Subcutaneous abdominal adipose tissue (tissue), 5 donors: Measurements from ENCODE around the gene RRN3.
"Not testable (repeated sequence)": the region's sequence is repeated elsewhere in the genome, so short reads cannot be mapped to it uniquely, and the experiment has no call there.

Experiments used
- H3K27ac ChIP-seq: one replicate; pipeline ENCODE4 v1.7.0; 2013; ENCODE audit warnings: low read depth, mild to moderate bottlenecking, inconsistent platforms, low read length, moderate library complexity
- H3K27me3 ChIP-seq, 5 donors: one replicate each; pipeline ENCODE4 v1.7.0; 2013; ENCODE audit warnings: low read length in 5 of 5, inconsistent platforms in 1 of 5; ENCODE audit not compliant: control insufficient read depth in 5 of 5, insufficient read depth in 4 of 5
- H3K36me3 ChIP-seq, 5 donors: one replicate each; pipeline ENCODE4 v1.7.0; 2013; ENCODE audit warnings: low read length in 5 of 5; ENCODE audit not compliant: control insufficient read depth in 5 of 5, insufficient read depth in 5 of 5
- H3K4me1 ChIP-seq, 5 donors: one replicate each; pipeline ENCODE4 v1.7.0; 2013; ENCODE audit warnings: low read length in 5 of 5, mild to moderate bottlenecking in 3 of 5, moderate library complexity in 1 of 5; ENCODE audit not compliant: control insufficient read depth in 5 of 5, insufficient read depth in 5 of 5
- H3K4me3 ChIP-seq, 5 donors: one replicate each; pipeline ENCODE4 v1.7.0; 2013; ENCODE audit warnings: low read length in 5 of 5, low read depth in 1 of 5
- H3K9ac ChIP-seq, 5 donors: one replicate each; pipeline ENCODE4 v1.7.0; 2013; ENCODE audit warnings: low read length in 5 of 5, mild to moderate bottlenecking in 4 of 5, moderate library complexity in 3 of 5
- H3K9me3 ChIP-seq, 5 donors: one replicate each; pipeline ENCODE4 v1.7.0; 2013; ENCODE audit warnings: low read length in 5 of 5; ENCODE audit not compliant: control insufficient read depth in 5 of 5
- donor health status: healthy.
- donor health status: healthy.
- donor health status: healthy.
- donor health status: healthy.
- donor health status: healthy.

The RRN3 gene

DNA sequence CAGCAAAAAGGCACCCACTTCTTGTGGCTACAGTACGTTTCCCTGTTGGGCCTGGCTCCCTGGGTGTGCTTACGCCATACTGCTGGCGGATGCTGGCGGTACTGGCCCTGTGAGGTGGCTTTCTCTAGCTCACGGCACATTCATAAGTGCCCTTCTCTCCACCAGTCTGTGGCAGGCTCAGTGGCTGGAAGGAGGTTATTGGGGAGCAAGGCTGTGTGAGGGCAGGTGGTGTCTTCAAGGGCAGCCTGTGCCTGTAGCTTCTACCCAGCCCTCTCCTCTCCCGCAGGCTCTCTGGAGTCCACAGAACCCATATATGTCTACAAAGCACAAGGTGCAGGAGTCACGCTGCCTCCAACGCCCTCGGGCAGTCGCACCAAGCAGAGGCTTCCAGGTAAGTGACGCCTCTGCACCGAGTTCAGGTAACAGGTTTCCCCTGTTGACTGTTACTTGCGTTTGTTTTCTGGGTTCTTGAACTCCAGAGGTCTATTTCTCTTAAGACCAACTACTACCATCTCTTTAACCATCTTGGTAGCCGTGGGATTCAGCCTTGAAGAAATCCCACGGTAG lies 58.8 kb downstream of the RRN3 start:
- no peak overlapping the region for H3K4me3 ChIP-seq
- H3K27ac ChIP-seq: peak overlapping the region; percentile 33
- peaks cover 13 to 96% (median 89%) of the 10 kb centered on the region in 5 donors for H3K36me3 ChIP-seq
- no peaks in the 10 kb centered on the region for H3K27me3 ChIP-seq
- H3K4me1 ChIP-seq: peaks cover 3 to 45% (median 38%) of the 10 kb centered on the region in 5 donors
- H3K9ac ChIP-seq: peak overlapping the region in 1 of 5 donors; percentile 55
- H3K9me3 ChIP-seq: no peaks in the 10 kb centered on the region

DNA sequence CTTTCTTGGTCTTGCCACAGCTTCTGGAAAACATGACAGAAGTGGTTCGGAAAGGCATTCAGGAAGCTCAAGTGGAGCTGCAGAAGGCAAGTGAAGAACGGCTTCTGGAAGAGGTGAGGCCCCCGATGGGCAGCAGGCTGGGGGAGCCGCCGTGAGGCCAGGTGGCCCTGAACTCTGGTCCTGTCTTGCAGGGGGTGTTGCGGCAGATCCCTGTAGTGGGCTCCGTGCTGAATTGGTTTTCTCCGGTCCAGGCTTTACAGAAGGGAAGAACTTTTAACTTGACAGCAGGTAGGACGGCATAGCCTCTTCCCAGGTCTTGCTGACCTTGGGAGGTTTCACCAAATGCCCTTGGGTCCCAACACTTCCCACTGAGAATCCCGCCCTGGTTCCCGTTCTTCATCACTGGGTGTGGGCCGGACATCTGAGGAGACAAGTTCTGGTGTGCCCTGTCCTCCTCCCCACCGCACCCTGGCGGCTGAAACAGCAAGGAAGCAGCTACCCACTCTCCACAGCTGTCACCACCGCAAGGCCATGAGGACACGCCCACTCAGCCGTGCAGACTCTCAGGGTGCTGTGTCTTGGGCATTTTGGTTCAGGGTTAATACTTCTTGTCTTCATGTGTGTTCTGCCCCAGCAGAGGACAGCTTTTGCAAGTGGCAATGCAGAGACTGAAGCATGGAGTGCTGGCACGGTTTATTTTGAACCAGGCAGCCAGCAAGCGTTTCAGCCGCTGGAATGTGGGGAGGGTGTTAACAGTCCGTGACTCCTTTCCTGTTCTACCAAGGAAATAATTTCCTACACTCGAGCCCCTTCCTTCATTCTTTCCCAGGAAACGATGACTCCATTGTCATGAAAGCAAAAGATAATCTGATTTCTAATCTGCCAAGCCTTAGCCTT lies 59.6 kb downstream of the RRN3 start:
- Histone ChIP-seq H3K27ac (peak overlapping the region; percentile 33), H3K4me1 (peaks cover 3 to 45% (median 38%) of the 10 kb centered on the region in 5 donors), H3K9me3 (no peaks in the 10 kb centered on the region), H3K4me3 (no peak overlapping the region), H3K9ac (peak overlapping the region in 1 of 5 donors; percentile 55), H3K27me3 (no peaks in the 10 kb centered on the region), H3K36me3 (peaks cover 11 to 89% (median 81%) of the 10 kb centered on the region in 5 donors)

DNA sequence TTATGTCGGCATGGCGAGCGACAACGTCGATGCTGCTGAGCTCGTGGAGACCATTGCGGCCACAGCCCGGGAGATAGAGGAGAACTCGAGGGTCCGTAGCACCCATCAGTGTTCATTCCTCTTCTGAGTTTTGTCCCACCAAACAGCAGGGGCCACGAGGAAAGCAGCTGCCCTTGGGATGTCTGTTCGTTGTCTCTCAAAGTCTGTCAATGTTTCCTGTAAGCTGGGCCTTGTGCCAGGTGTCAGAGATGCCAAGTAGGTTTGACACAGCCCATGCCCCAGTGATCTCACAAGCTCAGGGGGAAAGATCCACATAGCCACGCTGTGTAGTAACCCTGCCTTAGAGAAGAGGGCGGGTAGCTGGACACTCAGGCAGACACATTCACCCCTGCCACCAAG lies 60.8 kb downstream of the RRN3 start:
- H3K36me3 ChIP-seq: peaks cover 3 to 89% (median 80%) of the 10 kb centered on the region in 5 donors
- no peak overlapping the region for H3K9ac ChIP-seq
- no peaks in the 10 kb centered on the region for H3K27me3 ChIP-seq
- H3K27ac ChIP-seq: peak overlapping the region; percentile 27
- no peak overlapping the region for H3K4me3 ChIP-seq
- peaks cover 3 to 45% (median 38%) of the 10 kb centered on the region in 5 donors for H3K4me1 ChIP-seq
- H3K9me3 ChIP-seq: no peaks in the 10 kb centered on the region

DNA sequence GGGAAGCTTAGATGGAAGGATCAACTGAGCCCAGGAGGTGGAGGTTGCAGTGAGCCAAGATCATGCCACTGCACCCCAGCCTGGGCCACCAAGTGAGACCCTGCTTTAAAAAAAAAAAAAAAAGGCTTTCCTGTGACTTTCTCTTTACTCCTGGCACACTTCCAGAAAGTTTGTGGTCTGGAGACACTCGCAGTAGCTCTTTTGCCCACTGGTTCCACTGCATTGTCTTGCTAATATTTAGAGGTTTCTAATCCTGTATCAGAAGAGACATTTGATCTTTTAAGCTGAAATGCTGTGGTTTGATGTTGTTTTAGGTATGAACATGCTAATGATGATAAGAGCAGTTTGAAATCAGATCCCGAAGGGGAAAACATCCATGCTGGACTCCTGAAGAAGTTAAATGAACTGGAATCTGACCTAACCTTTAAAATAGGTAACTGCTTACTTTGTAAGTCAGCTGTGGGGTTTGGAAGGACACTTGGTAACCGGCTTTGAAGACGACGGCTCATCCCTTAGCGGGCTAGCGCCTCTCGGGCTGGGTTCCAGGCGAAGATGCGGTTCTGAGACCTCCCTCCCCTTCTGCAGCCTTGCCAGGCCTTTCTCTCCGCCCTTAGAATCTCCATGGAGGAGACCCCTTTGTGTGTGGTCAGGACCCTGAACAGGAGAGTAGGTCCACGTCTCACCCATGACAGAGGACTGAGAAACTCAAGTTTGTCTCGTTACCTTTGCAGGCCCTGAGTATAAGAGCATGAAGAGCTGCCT lies 61.3 kb downstream of the RRN3 start:
- no peak overlapping the region for H3K4me3 ChIP-seq
- peak overlapping the region in 1 of 5 donors; percentile 21 for H3K9ac ChIP-seq
- H3K27me3 ChIP-seq: no peaks in the 10 kb centered on the region
- H3K36me3 ChIP-seq: peaks cover 0 to 88% (median 81%) of the 10 kb centered on the region in 5 donors
- no peak overlapping the region for H3K27ac ChIP-seq
- no peaks in the 10 kb centered on the region for H3K9me3 ChIP-seq
- H3K4me1 ChIP-seq: peaks cover 3 to 48% (median 38%) of the 10 kb centered on the region in 5 donors

DNA sequence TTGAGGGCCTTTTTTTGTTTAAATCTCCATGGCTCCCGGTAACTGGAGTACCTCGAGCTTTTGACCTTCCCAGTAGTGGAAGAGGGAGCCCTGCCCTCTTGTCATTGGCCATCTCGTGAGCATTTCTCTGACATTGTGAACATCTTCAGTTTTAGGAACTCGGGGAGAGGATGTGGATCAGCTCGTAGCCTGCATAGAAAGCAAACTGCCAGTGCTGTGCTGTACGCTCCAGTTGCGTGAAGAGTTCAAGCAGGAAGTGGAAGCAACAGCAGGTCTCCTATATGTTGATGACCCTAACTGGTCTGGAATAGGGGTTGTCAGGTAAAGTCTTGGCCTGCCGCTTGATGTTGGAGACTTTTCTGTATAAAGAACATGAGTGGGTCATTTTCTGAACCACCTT lies 62.5 kb downstream of the RRN3 start:
- Histone ChIP-seq H3K9ac (no peak overlapping the region), H3K4me3 (no peak overlapping the region), H3K36me3 (peaks cover 0 to 87% (median 72%) of the 10 kb centered on the region in 5 donors), H3K27ac (no peak overlapping the region), H3K9me3 (no peaks in the 10 kb centered on the region), H3K27me3 (no peaks in the 10 kb centered on the region), H3K4me1 (peaks cover 3 to 52% (median 31%) of the 10 kb centered on the region in 5 donors)

DNA sequence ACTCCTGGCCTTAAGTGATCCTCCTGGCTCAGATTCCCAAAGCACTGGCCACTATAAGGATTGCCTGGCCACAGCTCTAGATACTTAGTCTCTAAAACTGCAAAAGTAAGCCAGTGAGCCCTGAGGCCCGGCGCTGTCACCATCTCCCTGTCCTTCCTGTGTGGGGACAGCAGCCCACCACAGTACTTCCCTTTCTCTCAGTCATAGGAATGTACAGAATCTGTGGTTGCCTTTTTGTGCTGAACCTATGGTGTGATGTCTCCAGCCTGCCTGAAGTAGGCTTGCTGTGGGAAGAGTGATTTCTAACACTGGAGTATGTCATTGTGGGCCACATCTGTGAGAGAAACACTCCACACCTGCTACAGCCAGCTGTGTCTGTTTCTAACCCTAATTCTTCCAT lies 62.9 kb downstream of the RRN3 start:
- peaks cover 0 to 83% (median 68%) of the 10 kb centered on the region in 5 donors for H3K36me3 ChIP-seq

DNA sequence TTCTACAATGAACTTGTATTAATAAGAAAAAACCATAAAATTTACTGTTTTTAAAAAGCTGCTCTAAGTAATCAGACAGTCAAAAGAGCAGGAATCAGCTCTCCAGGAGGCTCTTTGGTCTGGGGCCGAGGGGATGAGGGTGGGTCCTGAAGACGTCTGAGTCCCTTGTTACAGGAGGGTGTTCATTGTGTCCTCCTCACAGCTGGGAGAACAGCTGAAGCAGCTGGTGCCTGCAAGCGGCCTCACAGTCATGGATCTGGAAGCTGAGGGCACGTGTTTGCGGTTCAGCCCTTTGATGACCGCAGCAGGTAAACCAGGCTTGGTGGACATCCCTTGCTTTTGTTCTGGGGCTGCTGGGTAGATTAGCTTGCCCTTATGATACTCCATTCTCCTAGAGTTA lies 64.3 kb downstream of the RRN3 start:
- H3K27ac ChIP-seq, H3K9ac ChIP-seq, H3K9me3 ChIP-seq, H3K4me3 ChIP-seq, H3K27me3 ChIP-seq: not testable (repeated sequence)
- Histone ChIP-seq H3K4me1 (peaks cover 3 to 46% (median 30%) of the 10 kb centered on the region in 5 donors), H3K36me3 (peaks cover 0 to 77% (median 56%) of the 10 kb centered on the region in 5 donors)

More for the DNA sequence above, 62.9 kb downstream of the RRN3 start:
- H3K27ac ChIP-seq: no peak overlapping the region
- no peak overlapping the region for H3K4me3 ChIP-seq
- H3K4me1 ChIP-seq: peaks cover 3 to 52% (median 31%) of the 10 kb centered on the region in 5 donors
- no peak overlapping the region for H3K9ac ChIP-seq
- H3K27me3 ChIP-seq: no peaks in the 10 kb centered on the region
- H3K9me3 ChIP-seq: no peaks in the 10 kb centered on the region

DNA sequence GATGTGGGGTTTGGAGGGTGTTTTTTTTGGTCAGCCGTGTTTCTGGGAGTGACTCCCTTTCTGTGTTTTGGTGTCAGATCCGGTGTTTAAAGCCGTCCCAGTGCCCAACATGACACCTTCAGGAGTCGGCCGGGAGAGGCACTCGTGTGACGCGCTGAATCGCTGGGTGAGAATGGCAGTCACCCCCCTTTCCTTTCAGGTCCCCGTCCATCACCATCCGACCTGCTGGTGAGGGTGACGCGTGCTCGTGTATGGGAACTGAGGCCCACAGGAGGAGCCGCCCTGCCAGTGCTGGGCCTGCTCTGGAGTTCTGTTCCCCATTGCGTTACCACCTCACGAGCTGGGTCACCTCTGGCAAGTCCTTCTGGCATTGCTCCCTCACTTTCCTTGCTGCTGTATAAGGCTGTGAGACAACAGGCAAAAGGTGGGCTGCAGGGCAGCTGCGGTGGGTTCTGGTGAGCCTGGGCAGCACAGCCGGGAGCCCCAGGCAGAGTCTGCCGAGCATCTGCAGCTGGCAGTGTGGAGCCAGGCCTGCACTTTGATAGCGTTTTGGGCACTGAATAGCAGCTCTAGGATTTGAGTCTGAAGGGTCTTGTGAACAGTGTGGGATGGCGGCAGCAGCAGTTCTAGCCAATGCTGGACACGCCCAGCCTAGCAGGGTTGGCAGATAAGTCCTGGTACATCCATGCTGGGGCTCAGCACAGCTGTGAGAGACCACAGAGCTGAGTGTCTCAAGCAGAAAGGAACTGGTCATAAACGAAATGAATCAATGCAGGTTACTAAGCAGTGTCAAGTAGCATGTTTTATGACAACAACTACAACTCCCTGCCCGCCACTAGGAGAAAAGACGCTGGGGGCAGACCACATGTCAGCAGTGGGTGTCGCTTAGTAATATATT lies 65.0 kb downstream of the RRN3 start:
- not testable (repeated sequence) for H3K9me3 ChIP-seq, H3K9ac ChIP-seq, H3K4me3 ChIP-seq, H3K27ac ChIP-seq, H3K27me3 ChIP-seq
- Histone ChIP-seq H3K36me3 (peaks cover 0 to 76% (median 51%) of the 10 kb centered on the region in 5 donors), H3K4me1 (peaks cover 3 to 39% (median 23%) of the 10 kb centered on the region in 5 donors)

DNA sequence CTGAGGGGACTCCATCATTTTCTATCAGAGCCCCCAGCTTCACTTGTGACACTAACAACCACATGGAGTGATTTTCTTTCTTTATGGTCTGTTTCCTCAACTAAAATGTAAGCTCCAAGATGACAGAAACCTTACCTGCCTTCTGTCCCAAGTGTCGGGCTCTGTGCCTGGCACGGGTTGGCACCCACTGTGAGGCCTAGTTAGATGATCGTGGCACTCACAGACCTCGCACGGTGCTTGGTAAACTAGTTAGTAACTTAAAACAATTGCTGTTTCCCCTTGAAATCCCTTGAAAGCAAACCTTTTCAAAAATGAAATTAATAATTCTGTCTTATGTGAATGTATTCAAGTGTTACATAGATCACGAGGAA lies 65.7 kb downstream of the RRN3 start:
- H3K27ac ChIP-seq, H3K9ac ChIP-seq, H3K9me3 ChIP-seq, H3K4me3 ChIP-seq, H3K27me3 ChIP-seq: not testable (repeated sequence)
- H3K4me1 ChIP-seq: peaks cover 1 to 31% (median 16%) of the 10 kb centered on the region in 5 donors
- peaks cover 0 to 76% (median 44%) of the 10 kb centered on the region in 5 donors for H3K36me3 ChIP-seq
